GM12801 (cell line): ENCODE measurements around the gene BAZ1B.

Experiments
- TF ChIP-seq, protein P1 (sequence below): IDR thresholded peaks from one replicate; pipeline ENCODE4 v1.5.1; 2011; ENCODE audit warnings: control low read depth; ENCODE audit not compliant: insufficient read length; ENCODE audit errors: extremely low read depth

The BAZ1B gene, protein sequence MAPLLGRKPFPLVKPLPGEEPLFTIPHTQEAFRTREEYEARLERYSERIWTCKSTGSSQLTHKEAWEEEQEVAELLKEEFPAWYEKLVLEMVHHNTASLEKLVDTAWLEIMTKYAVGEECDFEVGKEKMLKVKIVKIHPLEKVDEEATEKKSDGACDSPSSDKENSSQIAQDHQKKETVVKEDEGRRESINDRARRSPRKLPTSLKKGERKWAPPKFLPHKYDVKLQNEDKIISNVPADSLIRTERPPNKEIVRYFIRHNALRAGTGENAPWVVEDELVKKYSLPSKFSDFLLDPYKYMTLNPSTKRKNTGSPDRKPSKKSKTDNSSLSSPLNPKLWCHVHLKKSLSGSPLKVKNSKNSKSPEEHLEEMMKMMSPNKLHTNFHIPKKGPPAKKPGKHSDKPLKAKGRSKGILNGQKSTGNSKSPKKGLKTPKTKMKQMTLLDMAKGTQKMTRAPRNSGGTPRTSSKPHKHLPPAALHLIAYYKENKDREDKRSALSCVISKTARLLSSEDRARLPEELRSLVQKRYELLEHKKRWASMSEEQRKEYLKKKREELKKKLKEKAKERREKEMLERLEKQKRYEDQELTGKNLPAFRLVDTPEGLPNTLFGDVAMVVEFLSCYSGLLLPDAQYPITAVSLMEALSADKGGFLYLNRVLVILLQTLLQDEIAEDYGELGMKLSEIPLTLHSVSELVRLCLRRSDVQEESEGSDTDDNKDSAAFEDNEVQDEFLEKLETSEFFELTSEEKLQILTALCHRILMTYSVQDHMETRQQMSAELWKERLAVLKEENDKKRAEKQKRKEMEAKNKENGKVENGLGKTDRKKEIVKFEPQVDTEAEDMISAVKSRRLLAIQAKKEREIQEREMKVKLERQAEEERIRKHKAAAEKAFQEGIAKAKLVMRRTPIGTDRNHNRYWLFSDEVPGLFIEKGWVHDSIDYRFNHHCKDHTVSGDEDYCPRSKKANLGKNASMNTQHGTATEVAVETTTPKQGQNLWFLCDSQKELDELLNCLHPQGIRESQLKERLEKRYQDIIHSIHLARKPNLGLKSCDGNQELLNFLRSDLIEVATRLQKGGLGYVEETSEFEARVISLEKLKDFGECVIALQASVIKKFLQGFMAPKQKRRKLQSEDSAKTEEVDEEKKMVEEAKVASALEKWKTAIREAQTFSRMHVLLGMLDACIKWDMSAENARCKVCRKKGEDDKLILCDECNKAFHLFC (N-terminal part only)

DNA sequence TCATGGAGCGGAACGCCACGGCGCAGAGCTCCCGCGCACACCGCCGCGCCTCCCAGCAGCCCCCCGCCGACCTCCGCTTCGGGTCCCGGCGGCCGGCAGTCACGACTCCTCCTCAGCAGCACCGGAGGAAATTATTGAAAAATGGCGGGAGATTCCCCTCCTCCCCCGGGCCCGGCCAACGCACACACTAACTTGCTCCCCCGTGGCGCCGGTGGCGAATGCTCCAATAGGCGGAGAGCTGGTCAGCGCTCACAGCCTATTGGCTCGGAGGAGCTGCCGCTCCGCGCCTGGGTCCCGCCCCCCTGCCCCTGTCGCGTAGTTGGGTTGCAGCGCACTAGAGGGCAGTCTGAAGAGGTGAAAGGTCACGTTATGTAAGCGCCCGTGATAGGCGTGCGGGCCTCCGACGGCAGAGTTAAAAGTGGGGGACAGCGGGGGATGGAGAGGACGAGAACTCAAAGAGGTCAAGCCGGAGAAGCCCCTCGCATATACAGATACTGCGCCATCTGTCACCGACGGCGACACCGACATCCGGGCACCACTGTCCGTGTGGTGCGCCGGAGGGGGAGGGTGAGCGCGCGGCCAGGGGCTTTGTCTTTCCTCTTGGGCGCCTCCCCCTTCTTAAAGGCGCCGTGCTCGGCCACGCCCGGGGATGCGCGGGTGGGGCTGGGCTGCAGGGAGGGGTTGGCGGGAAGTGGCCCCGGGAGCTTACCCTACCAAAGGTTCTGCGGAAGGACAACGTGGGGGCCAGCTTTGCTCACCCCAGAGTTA lies at the start of gene BAZ1B:
TSS of gene BAZ1B (minus strand) at position 189 of the 768 bp plus-strand sequence. CDS start 360 bp downstream, outside the sequence.
- TF ChIP-seq, protein P1, sequence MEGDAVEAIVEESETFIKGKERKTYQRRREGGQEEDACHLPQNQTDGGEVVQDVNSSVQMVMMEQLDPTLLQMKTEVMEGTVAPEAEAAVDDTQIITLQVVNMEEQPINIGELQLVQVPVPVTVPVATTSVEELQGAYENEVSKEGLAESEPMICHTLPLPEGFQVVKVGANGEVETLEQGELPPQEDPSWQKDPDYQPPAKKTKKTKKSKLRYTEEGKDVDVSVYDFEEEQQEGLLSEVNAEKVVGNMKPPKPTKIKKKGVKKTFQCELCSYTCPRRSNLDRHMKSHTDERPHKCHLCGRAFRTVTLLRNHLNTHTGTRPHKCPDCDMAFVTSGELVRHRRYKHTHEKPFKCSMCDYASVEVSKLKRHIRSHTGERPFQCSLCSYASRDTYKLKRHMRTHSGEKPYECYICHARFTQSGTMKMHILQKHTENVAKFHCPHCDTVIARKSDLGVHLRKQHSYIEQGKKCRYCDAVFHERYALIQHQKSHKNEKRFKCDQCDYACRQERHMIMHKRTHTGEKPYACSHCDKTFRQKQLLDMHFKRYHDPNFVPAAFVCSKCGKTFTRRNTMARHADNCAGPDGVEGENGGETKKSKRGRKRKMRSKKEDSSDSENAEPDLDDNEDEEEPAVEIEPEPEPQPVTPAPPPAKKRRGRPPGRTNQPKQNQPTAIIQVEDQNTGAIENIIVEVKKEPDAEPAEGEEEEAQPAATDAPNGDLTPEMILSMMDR, result no peak

DNA sequence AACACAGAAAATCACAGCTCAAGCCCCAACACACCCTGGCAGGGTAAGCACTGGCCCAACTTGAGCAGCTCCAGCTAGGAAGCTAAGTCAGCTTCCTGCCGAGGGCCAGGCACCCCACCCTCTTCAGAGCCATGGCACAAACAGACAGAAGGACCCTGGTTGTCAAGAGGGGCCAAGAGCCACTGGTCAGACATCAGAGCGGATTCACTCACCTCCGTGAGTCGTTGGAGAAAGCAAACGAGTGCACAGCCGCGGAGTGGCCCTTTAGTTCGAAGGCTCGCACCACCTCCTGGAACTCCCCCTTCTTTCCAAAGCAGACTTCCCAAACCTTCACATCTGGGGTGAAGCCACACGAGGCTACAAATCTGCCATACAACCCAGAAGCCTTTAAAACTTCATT lies 48.9 kb upstream of the BAZ1B start:
- TF ChIP-seq, protein P1, result no peak

DNA sequence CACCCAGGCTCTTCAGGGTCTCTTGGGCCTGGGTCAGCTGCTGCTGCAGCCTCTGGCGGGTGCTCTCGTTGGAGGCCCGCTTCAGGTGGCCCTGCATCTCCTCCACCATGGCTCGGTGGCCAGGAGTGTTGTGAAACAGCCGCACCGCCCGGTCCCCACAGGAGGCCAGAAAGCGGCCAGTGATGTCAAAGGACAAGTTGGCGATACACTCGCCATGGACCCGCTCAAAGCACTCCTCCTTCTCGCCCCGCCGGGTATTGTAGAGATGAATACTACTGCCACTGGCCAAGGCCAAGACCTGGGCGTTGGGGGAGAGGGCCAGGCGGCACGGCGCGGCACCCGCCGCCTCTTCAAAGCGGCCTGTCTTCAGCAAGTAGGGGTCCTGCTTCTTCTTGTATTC lies 48.4 kb upstream of the BAZ1B start:
- TF ChIP-seq, protein P1, result no peak

DNA sequence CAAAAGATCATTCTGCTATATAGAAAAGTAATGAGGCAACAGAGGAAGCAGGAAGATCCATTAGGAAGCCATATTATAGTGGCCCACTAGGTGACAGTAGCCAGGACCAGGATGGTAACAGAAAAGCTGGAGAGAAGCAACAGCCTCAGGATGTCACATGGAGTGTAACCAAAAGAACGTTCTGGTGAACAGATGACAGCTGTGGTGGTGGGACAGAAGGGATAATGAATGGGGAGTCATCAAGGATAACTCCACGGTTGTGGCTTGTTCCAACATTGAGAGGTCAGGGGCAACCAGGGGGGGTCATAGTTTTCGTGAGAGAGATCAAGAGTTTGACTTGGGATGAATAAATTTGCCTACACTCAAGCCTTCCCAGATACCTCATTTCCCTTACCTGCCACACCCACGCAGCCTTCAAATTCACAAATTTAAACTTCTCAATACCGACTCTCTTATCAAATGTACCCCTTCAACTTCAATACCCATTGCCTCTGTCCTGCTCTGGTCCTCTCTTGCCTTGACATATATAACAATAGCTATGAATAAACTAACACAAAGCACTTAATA lies 47.0 kb upstream of the BAZ1B start:
- TF ChIP-seq, protein P1, result no peak

DNA sequence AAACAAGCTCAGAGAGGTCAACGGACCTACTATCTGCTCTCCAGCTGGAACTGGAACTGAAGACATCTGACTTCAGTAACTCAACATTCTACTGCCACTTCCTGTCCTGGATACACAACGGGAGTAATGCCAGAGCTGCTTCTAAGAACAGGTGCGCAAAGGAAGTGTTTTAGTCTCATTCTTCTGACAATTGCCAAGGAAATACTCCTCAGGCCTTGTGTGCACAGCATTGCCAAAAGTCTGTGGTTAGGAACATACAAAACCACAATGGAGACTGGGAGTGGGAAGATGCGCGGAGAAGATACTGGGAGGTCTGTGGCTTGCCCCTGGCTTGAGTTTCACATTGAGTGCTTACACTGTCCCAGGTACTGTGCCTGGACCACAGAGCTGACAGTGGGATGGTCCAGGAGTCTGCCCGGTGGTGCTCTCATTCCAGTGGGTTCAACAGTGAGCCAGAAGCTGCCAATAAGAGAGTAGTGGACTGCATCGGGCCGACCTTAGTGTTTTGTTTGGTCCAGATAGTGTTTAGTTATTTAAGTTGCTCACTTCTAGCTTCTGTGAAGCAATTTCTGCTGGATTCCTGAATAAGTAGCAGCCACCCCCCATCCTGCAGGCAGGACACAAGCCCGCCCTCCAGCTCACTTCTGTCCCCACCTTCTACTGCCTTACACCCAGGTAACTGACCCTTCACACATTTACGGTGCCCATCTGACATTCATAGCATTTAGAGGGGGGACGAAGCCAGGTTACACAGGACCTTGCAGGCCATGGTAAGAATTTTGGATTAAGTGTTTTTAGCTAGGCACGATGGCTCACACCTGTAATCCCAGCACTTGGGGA lies 46.0 kb upstream of the BAZ1B start:
- TF ChIP-seq, protein P1, result no peak

DNA sequence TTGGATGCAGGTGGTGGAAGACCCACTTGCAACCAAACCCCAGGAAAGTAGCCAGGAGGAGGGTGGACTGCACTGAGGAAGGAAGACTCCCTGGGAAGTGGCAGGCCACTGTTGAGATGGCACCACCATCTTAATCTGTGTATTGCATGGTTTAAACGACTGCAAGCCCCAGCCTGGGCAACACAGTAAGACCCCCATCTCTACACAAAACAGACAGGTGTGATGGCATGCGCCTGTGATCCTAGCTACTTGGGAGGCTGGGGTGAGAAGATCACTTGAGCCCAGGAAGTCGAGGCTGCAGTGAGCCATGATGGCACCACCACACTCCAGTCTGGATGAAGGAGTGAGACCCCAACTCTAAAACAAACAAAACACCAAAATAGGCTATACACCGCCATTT lies 45.0 kb upstream of the BAZ1B start:
- TF ChIP-seq, protein P1, result no peak
